ENCODE measurements around the gene ASAP3.

Gene ASAP3

GRCh38 chr1:23481026-23481597, 2.9 kb downstream of the ASAP3 start:
- H3K4me3 ChIP-seq (ENCODE audit: low read depth, low read length): no peak overlapping the region
- no peak for TF ChIP-seq CTCF (IDR thresholded peaks at IDR 0.05; ENCODE audit: low read depth, low read length)

- TF ChIP-seq CTCF (IDR thresholded peaks at IDR 0.05; ENCODE audit: low read depth, low read length): no peak
- no peak overlapping the region for H3K4me3 ChIP-seq (ENCODE audit: low read depth, low read length)
Observed at GRCh38 chr1:23480187-23481025, 3.6 kb downstream of the ASAP3 start.

GRCh38 chr1:23479666-23479941, 4.4 kb downstream of the ASAP3 start:
- no peak overlapping the region for H3K4me3 ChIP-seq (ENCODE audit: low read depth, low read length)
- TF ChIP-seq CTCF (IDR thresholded peaks at IDR 0.05; ENCODE audit: low read depth, low read length): no peak

- H3K4me3 ChIP-seq (ENCODE audit: low read depth, low read length): no peak overlapping the region
- TF ChIP-seq CTCF (IDR thresholded peaks at IDR 0.05; ENCODE audit: low read depth, low read length): no peak
Observed at GRCh38 chr1:23478896-23479665, 4.9 kb downstream of the ASAP3 start.

- H3K4me3 ChIP-seq (ENCODE audit: low read depth, low read length): no peak overlapping the region
Observed at GRCh38 chr1:23477359-23478144, 6.4 kb downstream of the ASAP3 start.

GRCh38 chr1:23475641-23476040, 8.3 kb downstream of the ASAP3 start:
- no peak for TF ChIP-seq CTCF (IDR thresholded peaks at IDR 0.05; ENCODE audit: low read depth, low read length)
- no peak overlapping the region for H3K4me3 ChIP-seq (ENCODE audit: low read depth, low read length)

More at GRCh38 chr1:23477359-23478144, 6.4 kb downstream of the ASAP3 start:
- TF ChIP-seq CTCF (IDR thresholded peaks at IDR 0.05; ENCODE audit: low read depth, low read length): no peak
